GM12801 (cell line): Measurements from ENCODE around the gene CCDC8.

ENCODE experiments used
- TF ChIP-seq, protein P1 (sequence below): IDR thresholded peaks from one replicate; pipeline ENCODE4 v1.5.1; 2011; ENCODE audit warnings: control low read depth; ENCODE audit not compliant: insufficient read length; ENCODE audit errors: extremely low read depth

The CCDC8 gene

DNA sequence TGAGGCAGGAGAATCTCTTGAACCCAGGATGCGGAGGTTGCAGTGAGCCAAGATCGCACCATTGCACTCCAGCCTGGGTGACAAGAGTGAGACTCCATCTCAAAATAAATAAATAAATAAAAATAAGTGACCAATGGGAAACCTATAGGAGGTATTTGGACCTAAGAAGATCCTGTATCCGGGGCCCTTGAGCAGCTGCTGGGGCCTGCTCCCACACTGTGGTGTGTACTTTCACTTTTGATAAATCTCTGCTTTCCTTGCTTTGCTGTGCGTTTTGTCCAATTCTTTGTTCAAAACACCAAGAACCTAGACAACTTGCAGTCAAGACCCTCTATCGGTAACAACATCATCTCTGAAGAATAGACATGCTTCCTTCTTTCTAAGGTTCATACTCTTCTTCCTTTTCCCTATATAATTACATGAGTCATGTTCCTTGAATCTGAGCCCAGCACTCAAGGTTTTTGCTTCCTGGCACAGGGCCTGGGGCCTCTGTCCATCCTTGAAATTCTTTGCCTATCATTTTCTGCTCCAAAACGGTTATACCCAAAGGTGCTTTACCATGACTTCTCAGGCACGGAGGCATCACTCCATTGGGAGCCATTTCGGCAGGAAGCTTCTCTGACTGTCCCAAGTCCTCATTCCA lies 29.6 kb upstream of the CCDC8 start:
- TF ChIP-seq, protein P1, sequence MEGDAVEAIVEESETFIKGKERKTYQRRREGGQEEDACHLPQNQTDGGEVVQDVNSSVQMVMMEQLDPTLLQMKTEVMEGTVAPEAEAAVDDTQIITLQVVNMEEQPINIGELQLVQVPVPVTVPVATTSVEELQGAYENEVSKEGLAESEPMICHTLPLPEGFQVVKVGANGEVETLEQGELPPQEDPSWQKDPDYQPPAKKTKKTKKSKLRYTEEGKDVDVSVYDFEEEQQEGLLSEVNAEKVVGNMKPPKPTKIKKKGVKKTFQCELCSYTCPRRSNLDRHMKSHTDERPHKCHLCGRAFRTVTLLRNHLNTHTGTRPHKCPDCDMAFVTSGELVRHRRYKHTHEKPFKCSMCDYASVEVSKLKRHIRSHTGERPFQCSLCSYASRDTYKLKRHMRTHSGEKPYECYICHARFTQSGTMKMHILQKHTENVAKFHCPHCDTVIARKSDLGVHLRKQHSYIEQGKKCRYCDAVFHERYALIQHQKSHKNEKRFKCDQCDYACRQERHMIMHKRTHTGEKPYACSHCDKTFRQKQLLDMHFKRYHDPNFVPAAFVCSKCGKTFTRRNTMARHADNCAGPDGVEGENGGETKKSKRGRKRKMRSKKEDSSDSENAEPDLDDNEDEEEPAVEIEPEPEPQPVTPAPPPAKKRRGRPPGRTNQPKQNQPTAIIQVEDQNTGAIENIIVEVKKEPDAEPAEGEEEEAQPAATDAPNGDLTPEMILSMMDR = no peak

DNA sequence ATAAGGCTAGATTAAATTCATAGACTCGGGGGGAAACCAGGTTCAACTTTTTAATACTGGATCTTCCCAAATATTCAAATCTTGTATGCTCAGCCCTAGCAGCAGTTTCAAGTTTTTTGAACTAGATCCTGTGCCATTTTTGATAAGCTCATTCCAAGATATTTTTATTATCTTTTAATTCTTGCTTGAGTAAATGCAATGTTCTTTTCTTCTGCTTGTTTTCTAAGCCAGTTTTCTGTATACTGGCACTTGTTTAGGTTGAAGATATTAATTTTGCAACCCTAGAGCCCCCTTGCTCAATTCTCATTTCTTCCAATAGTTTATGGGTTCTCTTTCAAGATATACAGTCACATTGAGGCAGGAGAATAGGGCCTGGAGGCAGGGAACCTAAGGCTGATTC lies 28.5 kb upstream of the CCDC8 start:
- TF ChIP-seq, protein P1 = no peak

DNA sequence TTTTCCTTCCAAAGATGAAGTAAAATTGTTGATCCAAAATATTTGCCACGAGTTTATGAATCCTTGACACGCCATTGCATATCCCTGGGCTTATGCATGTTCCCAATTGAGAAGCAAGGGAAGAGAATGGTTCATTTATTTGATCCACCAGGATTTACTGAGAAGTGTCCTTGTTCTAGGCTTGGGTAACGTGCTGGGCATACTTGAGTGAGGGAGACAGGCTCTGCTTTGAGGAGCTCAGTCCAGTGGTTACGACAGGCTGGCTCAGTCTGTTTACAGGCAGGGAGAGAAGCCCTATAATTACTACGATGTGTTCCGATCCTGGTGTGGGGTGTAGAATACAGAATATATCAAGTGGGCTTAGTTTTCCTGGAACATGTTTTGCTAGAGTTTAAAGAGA lies 21.6 kb upstream of the CCDC8 start:
- TF ChIP-seq, protein P1 = no peak

DNA sequence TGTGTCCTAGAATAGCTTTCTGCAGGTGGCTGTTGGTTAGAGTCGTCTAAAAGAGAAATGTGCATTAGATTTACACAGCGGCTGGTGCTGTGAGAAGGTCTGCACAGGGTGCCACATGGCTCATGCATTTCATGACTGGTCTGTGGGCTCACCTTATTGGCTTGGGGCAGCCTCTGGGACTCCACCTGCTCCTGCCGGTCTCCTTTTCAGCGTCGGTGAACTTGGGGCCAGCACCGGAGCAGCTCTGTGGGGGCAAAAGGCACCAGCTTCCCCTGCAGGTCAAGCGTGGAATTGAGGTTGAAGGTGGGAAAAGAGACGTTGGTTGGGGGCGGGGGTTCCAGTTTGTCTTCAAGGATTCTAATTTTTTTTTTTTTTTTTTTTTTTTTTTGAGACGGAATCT lies 18.5 kb upstream of the CCDC8 start:
- TF ChIP-seq, protein P1 = no peak

DNA sequence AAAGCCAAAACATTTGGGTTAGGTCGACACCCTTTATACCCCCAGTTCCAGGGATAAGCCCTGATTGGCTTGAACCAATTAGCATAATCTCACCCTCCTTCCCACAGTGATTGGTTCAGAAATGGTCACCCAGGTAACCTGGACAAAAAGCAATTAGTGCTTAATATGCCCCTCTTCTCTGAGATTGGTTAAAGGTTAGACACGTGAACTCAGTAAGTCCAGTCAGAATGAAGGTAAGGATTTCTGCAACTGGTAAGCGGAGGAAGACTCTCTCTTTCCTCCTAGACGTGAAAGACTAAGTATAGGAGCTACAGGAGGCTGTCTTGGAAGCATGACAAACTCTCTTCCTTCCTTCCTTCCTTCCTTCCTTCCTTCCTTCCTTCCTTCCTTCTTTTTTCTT lies 16.6 kb upstream of the CCDC8 start:
- TF ChIP-seq, protein P1 = no peak

DNA sequence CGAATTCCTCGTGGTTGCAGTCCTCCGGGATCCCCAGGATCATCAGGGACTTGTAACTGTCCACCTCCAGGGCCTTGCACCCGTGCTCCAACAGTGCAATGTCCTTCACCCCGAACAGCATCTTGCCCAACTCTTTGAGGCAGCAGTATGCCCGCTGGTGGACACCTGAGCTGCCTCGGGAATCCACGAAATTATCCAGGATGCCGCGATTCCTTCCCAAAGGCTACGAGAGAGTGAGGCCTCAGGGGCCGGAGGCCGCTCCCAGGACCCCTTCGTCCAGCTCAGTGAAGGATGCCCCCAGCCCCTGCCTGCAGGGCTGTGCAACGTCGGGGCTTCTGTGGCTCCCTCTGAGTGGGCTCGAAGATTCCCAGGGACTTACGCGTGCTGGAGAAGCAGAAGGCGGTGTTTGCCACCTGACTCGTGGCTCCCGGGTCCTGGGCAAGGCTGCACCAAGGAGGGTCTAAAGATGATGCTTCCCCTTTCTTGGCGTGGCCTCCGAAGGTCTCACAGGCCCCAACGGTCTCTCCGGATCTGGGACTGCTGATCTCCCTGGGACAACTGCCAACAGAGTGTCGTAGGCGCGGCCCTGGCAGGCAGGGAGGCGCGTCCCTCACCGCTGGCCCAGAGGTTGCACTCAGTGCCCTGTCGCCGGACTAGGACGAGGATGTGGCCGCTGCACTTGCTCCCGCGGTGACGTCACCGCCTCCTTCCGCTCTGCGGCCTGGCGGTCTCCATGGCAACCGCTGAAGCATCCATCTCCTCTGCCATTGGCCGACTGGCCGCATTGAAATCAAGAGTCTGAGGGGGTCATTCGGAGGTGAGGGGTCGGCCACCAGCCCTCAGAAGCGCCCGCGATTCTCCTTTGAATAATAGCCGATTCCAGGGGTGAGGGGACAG lies 15.1 kb upstream of the CCDC8 start, which contains the start of gene PNMA8C:
Gene PNMA8C (minus strand): TSS at position 698 of the 897 bp plus-strand sequence. CDS start 577 bp downstream, at position 121.
- TF ChIP-seq, protein P1 = no peak

DNA sequence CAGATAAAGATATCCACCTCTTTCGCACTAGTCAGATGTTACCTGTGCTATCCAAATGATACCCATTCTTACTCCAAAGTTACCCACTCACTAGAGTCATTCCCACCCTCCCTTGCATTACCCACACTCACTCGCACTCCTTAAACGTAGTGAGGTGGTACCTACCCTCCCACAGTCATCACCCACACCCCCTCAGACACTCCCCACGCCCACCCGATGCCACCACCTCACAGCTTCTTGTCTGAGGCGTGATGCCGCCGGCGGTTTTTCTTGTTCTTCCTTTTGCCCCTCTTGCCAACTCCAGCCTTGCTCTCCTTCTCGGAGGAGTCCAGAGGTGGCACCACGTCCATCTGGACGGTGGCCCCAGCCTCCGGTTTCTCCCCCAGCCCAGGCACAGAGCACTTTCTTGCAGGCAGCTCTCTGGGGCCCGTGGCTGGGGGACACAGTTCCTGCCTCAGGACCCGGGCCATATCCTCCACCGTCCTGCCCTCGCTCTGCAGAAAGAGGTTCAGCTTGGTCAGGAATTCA lies 14.2 kb upstream of the CCDC8 start:
- TF ChIP-seq, protein P1 = no peak
